Caco-2 (cell line): Measurements from ENCODE around the gene ZNRF3. TPM values are rescaled to one million over a fixed set of nuclear protein-coding genes. Genes with fewer than 3 reads are reported as not detected.

ENCODE experiments used
- BruUV-seq: library from RNA; stranded (reverse); fragments of 400-500 nt; replicated peaks from 2 replicates; lab custom pipeline; 2021; lab: Mats Ljungman, UMichigan
- CTCF ChIA-PET: fragments of 300-600 bp; sonication (Branson Sonifier 250); formaldehyde crosslinking; loops from one replicate; lab custom pipeline; 2022; ENCODE audit warnings: antibody characterized with exemption; lab: Charles Lee
- POLR2A ChIA-PET: fragments of 300-600 bp; sonication (Branson Sonifier 250); formaldehyde crosslinking; loops from one replicate; lab custom pipeline; 2022; ENCODE audit warnings: antibody characterized with exemption; lab: Charles Lee
- DNase-seq, 2 experiments: peaks; one replicate each; pipeline versions ENCODE4 v3.0.0 to v3.0.0-alpha.2; 2020 to 2022
- H3K27me3 ChIP-seq: replicated peaks from 2 replicates; pipeline ENCODE4 v1.6.0; 2011; ENCODE audit warnings: low read length; ENCODE audit not compliant: control insufficient read depth, insufficient read depth
- H3K36me3 ChIP-seq: 2 replicates; pipeline ENCODE4 v1.5.1; 2011; ENCODE audit warnings: low read length; ENCODE audit not compliant: control insufficient read depth, insufficient read depth
- H3K4me1 ChIP-seq: fragments of 250-450 bp; sonication (Bioruptor Pico); 2 replicates; pipeline ENCODE4 v1.5.1; 2020; ENCODE audit warnings: mild to moderate bottlenecking
- H3K4me3 ChIP-seq: 2 replicates; pipeline ENCODE4 v1.5.1; 2011; ENCODE audit warnings: low read depth, mild to moderate bottlenecking, control low read depth, low read length
- H3K9me3 ChIP-seq: fragments of 250-450 bp; sonication (Bioruptor Pico); 2 replicates; pipeline ENCODE4 v1.5.1; 2020; ENCODE audit warnings: mild to moderate bottlenecking, moderate library complexity
- H3K27ac Mint-ChIP-seq: one replicate; pipeline ENCODE4 v1.8.0; 2022; ENCODE audit warnings: mixed read lengths; ENCODE audit not compliant: unreplicated experiment
- H3K27me3 Mint-ChIP-seq: one replicate; pipeline ENCODE4 v1.8.0; 2022; ENCODE audit warnings: mixed read lengths; ENCODE audit not compliant: insufficient read depth, unreplicated experiment
- H3K36me3 Mint-ChIP-seq: one replicate; pipeline ENCODE4 v1.8.0; 2022; ENCODE audit warnings: mild to moderate bottlenecking, mixed read lengths; ENCODE audit not compliant: insufficient read depth, unreplicated experiment
- H3K4me1 Mint-ChIP-seq: one replicate; pipeline ENCODE4 v1.8.0; 2022; ENCODE audit warnings: low read depth, mixed read lengths; ENCODE audit not compliant: unreplicated experiment
- H3K4me3 Mint-ChIP-seq: one replicate; pipeline ENCODE4 v1.8.0; 2022; ENCODE audit warnings: mild to moderate bottlenecking, moderate library complexity, mixed read lengths; ENCODE audit not compliant: unreplicated experiment
- H3K9me3 Mint-ChIP-seq: one replicate; pipeline ENCODE4 v1.8.0; 2022; ENCODE audit warnings: mixed read lengths; ENCODE audit not compliant: unreplicated experiment
- intact Hi-C: fragments of 100-400 bp; cut with micrococcal nuclease; formaldehyde crosslinking; loops from one replicate; pipeline ENCODE4 v1.10.0; 2022; ENCODE audit not compliant: unreplicated experiment
- total RNA-seq: library from RNA; stranded (reverse); gene quantifications from 2 replicates; pipeline ENCODE4 v1.2.3, GENCODE V29; 2022
- TF ChIP-seq, protein P1 (sequence below), 2 experiments: fragments of 200-600 bp in 1 of 2; IDR thresholded peaks; 1 replicate in 1 of 2; 2 replicates in 1 of 2; pipeline versions ENCODE4 v1.5.1 to v1.8.0; 2011 to 2022; ENCODE audit warnings: antibody characterized with exemption in 1 of 2, control low read depth in 1 of 2, inconsistent platforms in 1 of 2, low read depth in 1 of 2, low read length in 1 of 2, mild to moderate bottlenecking in 1 of 2, moderate library complexity in 1 of 2; ENCODE audit not compliant: insufficient read depth in 1 of 2, severe bottlenecking in 1 of 2, unreplicated experiment in 1 of 2

The ZNRF3 gene
- total RNA-seq, 1 experiment from 2014 or later, result 41.1 TPM

- H3K4me1 ChIP-seq, result peaks cover 30% of the 10 kb centered on the region
- H3K27me3 Mint-ChIP-seq, result no peaks in the 10 kb centered on the region
- ChIA-PET POLR2A (no interaction called here), CTCF (no interaction called here)
- no peak for DNase-seq
- no TSS peak for BruUV-seq
- no peak overlapping the region for H3K27ac Mint-ChIP-seq
- H3K9me3 Mint-ChIP-seq, result peaks cover 14% of the 10 kb centered on the region
- H3K27me3 ChIP-seq, result no peaks in the 10 kb centered on the region
- no peak overlapping the region for H3K4me3 ChIP-seq
- H3K4me3 Mint-ChIP-seq, result no peak overlapping the region
- TF ChIP-seq, protein P1, sequence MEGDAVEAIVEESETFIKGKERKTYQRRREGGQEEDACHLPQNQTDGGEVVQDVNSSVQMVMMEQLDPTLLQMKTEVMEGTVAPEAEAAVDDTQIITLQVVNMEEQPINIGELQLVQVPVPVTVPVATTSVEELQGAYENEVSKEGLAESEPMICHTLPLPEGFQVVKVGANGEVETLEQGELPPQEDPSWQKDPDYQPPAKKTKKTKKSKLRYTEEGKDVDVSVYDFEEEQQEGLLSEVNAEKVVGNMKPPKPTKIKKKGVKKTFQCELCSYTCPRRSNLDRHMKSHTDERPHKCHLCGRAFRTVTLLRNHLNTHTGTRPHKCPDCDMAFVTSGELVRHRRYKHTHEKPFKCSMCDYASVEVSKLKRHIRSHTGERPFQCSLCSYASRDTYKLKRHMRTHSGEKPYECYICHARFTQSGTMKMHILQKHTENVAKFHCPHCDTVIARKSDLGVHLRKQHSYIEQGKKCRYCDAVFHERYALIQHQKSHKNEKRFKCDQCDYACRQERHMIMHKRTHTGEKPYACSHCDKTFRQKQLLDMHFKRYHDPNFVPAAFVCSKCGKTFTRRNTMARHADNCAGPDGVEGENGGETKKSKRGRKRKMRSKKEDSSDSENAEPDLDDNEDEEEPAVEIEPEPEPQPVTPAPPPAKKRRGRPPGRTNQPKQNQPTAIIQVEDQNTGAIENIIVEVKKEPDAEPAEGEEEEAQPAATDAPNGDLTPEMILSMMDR (IDR thresholded peaks at IDR 0.05; ENCODE audit: insufficient read depth in 1 of 2, low read depth in 1 of 2, low read length in 1 of 2, severe bottlenecking in 1 of 2, unreplicated experiment in 1 of 2), result no peak
- intact Hi-C loops, result loop anchor here (5.0 kb wide), 1 partner anchor 52 kb away; no protein-coding TSS in a partner anchor
- peaks cover 86% of the 10 kb centered on the region for H3K36me3 Mint-ChIP-seq
- peaks cover 32% of the 10 kb centered on the region for H3K4me1 Mint-ChIP-seq
- H3K36me3 ChIP-seq, result peaks cover 6% of the 10 kb centered on the region
- no peaks in the 10 kb centered on the region for H3K9me3 ChIP-seq
Observed at GRCh38 chr22:28989912-28990311, 106.5 kb downstream of the ZNRF3 start.

DNA sequence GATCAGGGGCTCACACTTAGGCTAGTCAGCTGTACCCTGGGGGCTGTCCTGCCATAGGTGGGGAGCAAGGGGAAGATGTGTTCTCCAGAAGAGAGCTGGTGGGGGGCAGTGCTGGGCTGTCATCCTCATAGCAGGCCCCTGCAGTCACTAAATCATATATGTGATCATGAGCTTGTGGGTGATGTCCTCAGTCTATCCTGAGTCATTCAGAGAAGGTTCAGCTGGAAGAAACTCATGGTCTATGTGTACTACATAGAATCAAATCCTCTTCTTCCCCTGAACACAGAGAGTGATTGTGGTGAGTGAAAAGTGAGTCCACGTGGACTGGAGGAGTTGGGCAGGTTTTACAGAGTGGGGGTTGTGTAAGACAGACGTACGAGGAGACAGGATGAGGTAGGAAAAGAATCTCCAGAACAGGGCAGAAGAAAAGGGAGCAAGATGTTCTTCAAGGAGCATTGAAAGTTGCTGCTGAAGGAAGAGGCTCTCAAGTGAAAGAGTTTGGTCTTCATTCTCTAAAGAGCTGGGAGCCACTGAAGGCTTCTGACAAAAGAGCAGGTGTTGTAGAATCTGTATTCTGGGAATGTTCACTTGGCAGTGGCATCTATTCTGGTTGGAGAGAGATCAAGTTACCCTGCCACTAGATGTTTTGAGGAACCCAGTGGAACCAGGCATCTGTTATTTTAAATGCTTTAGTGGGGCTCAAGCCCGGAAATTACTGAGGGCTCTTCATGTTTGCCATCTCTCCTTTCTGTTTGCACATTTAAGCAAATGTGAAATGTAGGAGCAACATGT is 109.4 kb downstream of the ZNRF3 start:
- Histone ChIP-seq H3K4me3 (no peak overlapping the region), H3K36me3 (peaks cover 3% of the 10 kb centered on the region), H3K4me1 (peaks cover 6% of the 10 kb centered on the region; the same call in 1 of the 2 replicates), H3K27me3 (no peaks in the 10 kb centered on the region), H3K9me3 (no peaks in the 10 kb centered on the region)
- POLR2A ChIA-PET, result no interaction called here
- no peak overlapping the region for H3K4me3 Mint-ChIP-seq
- H3K4me1 Mint-ChIP-seq, result peaks cover 11% of the 10 kb centered on the region
- TF ChIP-seq, protein P1 (IDR thresholded peaks at IDR 0.05; ENCODE audit: insufficient read depth in 1 of 2, low read depth in 1 of 2, low read length in 1 of 2, severe bottlenecking in 1 of 2, unreplicated experiment in 1 of 2), result no peak
- H3K9me3 Mint-ChIP-seq, result no peaks in the 10 kb centered on the region
- peak overlapping the region; percentile 2 for H3K27ac Mint-ChIP-seq
- DNase-seq, result no peak
- peaks cover 71% of the 10 kb centered on the region for H3K36me3 Mint-ChIP-seq
- no peaks in the 10 kb centered on the region for H3K27me3 Mint-ChIP-seq
- CTCF ChIA-PET, result no interaction called here
- intact Hi-C loops, result loop anchor here (5.0 kb wide), 1 partner anchor 50 kb away; no protein-coding TSS in a partner anchor
- no TSS peak for BruUV-seq

DNA sequence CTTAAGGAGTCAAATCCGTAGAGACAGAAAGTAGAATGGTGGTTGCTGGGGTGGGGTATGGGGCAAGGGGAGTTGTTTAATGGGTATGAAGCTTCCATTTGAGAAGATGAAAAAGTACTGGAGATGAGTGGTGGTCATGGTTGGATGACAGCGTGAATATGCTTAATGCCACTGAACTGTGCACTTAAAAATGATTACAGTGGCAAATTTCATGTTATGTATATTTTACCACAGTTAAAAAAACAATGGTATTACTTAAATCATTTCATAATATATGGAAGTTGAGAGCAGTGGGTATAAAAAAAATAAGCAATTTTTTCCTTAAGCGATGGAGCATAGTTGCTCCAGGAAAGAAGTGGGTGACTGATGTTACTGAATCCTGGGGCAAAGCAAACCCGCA is 111.2 kb downstream of the ZNRF3 start:
- peaks cover 18% of the 10 kb centered on the region for H3K4me1 Mint-ChIP-seq

More for the DNA sequence above, 111.2 kb downstream of the ZNRF3 start:
- TF ChIP-seq, protein P1 (IDR thresholded peaks at IDR 0.05; ENCODE audit: insufficient read depth in 1 of 2, low read depth in 1 of 2, low read length in 1 of 2, severe bottlenecking in 1 of 2, unreplicated experiment in 1 of 2), result no peak
- Histone ChIP-seq H3K4me3 (no peak overlapping the region), H3K4me1 (peaks cover 20% of the 10 kb centered on the region), H3K27me3 (no peaks in the 10 kb centered on the region), H3K9me3 (no peaks in the 10 kb centered on the region), H3K36me3 (no peaks in the 10 kb centered on the region; the same call in 1 of the 2 replicates)
- Mint-ChIP-seq H3K4me3 (no peak overlapping the region), H3K27ac (no peak overlapping the region), H3K27me3 (no peaks in the 10 kb centered on the region), H3K9me3 (no peaks in the 10 kb centered on the region), H3K36me3 (peaks cover 71% of the 10 kb centered on the region)
- intact Hi-C loops, result loop anchor here (5.0 kb wide), 1 partner anchor 48 kb away; no protein-coding TSS in a partner anchor
- ChIA-PET CTCF (no interaction called here), POLR2A (no interaction called here)
- BruUV-seq, result no TSS peak
- no peak for DNase-seq
